LNCAP (cell line): Measurements from ENCODE around the gene STON2.
A peak's percentile ranks its signal among the peaks of the same experiment; 100 is the strongest.

Experiments
- TF ChIP-seq, protein P1 (sequence below): fragments of 450-650 bp; IDR thresholded peaks from 2 replicates; pipeline ENCODE4 v1.5.1; 2017; ENCODE audit warnings: mild to moderate bottlenecking

Gene STON2

DNA sequence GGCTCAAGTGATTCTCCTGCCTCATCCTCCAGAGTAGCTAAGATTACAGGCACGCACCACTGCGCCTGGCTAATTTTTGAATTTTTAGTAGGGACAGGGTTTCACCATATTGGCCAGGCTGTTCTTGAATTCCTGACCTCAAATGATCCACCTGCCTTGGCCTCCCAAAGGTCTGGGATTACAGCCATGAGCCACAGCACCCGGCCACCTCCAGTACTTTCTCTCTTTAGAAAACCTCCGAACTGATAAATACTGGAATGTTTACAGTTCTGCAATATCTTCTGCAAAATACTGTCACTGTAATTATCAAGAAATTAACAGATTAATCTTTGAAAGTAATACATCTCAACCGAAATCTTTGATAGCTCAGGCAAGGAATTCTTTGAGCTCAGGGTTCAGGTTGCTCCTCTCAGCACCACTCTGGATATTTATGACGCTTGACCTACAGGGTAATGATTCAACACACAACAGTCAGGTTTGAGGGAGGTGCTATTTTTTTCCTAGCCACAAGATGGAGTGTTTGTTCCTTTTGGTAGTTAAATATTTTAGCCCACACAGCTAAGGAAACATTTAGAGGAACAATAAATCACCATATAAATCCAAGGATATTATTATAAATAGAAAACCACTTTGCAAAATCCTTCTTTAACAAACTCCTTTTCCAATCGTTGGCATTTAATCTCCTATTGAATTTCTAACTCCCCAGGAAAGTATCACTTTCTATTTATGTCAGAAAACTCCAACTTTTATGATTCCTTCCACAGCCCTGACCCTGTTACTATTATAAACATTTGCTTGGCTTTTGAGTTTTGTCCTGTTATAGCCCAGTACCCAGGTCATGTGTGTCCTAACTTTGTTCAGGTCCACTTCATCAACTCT lies 130.8 kb downstream of the STON2 start:
- TF ChIP-seq, protein P1, sequence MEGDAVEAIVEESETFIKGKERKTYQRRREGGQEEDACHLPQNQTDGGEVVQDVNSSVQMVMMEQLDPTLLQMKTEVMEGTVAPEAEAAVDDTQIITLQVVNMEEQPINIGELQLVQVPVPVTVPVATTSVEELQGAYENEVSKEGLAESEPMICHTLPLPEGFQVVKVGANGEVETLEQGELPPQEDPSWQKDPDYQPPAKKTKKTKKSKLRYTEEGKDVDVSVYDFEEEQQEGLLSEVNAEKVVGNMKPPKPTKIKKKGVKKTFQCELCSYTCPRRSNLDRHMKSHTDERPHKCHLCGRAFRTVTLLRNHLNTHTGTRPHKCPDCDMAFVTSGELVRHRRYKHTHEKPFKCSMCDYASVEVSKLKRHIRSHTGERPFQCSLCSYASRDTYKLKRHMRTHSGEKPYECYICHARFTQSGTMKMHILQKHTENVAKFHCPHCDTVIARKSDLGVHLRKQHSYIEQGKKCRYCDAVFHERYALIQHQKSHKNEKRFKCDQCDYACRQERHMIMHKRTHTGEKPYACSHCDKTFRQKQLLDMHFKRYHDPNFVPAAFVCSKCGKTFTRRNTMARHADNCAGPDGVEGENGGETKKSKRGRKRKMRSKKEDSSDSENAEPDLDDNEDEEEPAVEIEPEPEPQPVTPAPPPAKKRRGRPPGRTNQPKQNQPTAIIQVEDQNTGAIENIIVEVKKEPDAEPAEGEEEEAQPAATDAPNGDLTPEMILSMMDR, result peak; percentile 82

DNA sequence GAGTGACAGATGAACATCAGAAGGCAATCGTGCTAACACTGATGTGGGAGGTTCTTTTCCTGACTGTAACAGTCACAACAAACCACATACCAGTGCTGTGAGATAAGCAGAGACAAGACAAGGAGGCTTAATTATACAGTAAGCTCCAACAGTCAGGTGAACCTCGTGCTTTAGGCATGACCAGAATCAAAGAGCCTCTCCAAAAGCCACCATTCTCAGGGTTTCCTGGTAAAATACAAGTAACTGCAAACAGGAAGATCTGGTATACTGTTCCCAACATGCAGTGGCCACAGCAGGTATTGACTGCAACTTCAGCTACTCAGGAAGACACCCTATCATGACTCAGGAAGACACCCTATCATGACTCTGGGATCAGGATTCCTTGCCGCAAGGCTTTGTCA lies 132.1 kb downstream of the STON2 start:
- TF ChIP-seq, protein P1, result no peak

DNA sequence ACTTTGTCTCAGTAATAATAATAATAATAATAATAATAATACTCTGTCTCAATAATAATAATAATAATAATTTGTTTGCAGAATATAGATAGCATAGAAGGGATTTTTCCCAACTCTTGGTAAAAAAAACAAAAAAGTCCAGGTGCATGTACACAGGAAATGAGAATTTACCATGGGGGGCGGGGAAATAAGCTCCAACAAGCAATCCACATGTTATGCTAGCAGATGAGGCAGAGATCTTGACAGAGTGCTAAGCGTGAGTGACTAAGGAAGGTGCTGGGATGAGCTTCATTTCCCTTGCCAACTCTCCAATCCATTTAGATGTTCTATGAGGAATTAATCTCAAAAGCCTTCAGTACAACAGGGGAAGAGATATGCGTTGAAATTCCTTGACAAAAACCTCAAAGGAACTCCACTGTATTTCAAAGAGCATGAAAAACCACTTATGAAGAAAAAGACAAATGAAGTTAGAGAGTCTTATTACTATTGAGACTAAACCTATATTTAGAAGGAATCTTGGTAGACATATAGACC lies 134.4 kb downstream of the STON2 start:
- TF ChIP-seq, protein P1, result no peak

DNA sequence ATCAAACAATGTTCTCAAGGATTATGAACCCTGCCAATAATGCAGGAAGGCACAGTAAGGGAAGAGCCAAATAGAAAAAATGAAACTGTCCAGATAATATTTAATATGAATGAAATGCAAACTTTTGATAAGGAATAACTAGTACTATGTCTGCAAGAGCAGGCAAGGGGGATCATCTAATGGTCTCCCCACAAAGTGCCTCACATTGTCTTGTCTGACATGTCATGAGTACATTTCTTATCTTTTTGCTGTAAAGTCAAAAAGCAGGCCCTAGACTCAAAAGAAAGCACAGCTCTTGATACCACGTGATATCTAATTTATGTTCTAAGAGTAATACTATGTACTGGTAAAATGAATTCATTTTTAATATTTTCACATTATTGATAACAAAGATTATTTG lies 135.5 kb downstream of the STON2 start:
- TF ChIP-seq, protein P1, result no peak

DNA sequence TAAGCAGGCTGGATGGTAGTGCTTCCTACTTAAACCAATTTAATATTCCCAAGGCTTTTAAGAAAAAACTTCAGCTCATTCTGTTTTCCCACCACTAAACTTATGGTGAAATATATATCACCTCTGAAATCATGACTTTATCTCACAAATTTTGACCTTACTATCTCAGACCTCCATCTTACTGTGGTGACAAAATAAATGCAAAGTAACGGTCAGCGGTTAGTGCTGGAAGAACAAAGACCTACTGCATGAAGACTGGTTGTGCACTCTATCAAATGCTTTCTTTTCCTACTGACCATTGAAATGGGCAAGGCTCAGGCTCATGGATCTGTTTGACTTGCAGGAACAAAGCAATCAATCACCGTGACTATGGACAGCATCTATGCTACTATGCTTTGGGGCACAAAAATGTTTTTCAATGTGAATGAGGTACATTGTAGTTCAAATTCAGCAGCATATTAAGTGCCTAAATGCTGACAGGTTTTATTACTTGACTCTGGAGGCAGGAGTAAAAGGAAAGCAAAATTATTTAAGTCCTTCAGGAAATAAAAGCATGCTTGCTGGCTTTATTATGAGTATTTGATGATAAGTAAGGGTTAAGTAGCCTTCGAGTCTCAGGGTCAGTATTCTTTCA lies 136.2 kb downstream of the STON2 start:
- TF ChIP-seq, protein P1, result no peak

DNA sequence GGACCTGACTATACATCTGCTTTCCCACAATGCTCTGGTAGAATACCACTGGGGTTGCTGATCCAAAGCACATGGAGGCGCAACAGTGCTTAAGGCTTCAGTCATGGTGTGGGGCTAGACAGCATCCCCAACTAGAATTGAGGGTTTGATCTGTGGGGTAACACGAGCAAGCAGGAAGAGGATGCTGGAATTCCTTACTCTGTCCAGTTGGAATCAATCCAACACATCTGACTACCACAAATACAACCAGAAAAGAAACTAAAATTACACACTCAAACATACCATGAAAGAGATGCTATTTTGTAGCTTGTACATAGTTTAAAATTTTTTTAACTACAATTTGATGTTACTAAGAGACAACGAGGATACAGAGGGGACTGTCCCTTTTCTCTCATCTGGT lies 138.9 kb downstream of the STON2 start:
- TF ChIP-seq, protein P1, result no peak

DNA sequence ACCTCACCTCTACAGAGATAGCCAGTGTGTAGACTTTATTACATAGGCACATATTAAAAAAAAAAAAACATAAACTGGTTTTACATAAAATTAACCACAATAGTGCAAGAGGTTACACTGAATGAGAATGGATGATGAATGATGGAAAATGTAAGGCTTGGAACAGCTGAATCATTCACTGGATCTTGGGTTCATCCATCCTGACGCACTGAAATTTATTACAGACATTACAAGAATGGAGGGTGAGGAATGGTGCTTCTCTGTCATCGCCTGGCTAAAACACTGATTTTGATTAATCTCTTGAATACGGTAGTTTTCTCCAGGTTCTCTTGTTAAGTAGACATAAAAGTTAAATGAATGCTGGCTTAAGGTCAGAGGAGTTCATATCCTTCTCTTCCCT lies 139.4 kb downstream of the STON2 start:
- TF ChIP-seq, protein P1, result no peak
